NOMO-1 treated with dmso at 0.1 percent for 144 hours (cell line): ENCODE data around the gene C11orf52.
"Not testable (repeated sequence)": the region's sequence is repeated elsewhere in the genome, so short reads cannot be mapped to it uniquely, and the experiment has no call there.

Experiments
- DNase-seq: peaks from one replicate; lab custom pipeline; 2025; ENCODE audit not compliant: unreplicated experiment; lab: John Stamatoyannopoulos, UW

C11orf52 gene

GRCh38 chr11:111912535-111912934 lies 6.2 kb upstream of the C11orf52 start, which contains the start of gene HSPB2:
TSS of gene HSPB2 (plus strand) at chr11:111912734. CDS start at chr11:111912830, 96 bp downstream.
- DNase-seq = no peak

- DNase-seq = no peak
Measured at GRCh38 chr11:111913031-111913861, 5.5 kb upstream of the C11orf52 start.

DNA sequence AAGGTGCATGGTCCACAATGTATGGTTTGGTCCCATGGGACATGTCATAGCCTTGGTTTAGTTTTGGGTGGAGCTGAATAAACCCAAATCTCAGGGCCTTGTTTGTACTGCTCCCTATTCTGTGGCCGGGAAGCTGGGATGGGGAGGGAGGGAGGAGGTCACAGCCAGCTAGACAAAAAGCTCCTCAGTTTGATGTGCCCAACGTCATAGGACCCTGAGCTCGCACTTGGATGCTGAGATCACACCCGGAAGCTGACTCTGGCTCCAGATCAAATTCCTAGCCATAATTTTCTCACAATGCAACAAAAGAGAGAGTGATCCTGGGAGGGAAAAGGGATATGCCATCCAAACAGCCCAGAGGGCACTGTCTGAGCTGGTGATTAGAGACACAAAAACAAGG lies 4.7 kb upstream of the C11orf52 start:
- DNase-seq = no peak

- no peak for DNase-seq
Measured at GRCh38 chr11:111916768-111917167, 1.9 kb upstream of the C11orf52 start.

GRCh38 chr11:111917312-111917711 lies 1.4 kb upstream of the C11orf52 start:
- DNase-seq = no peak

GRCh38 chr11:111917788-111918187 lies 925 bp upstream of the C11orf52 start:
- DNase-seq = no peak

DNA sequence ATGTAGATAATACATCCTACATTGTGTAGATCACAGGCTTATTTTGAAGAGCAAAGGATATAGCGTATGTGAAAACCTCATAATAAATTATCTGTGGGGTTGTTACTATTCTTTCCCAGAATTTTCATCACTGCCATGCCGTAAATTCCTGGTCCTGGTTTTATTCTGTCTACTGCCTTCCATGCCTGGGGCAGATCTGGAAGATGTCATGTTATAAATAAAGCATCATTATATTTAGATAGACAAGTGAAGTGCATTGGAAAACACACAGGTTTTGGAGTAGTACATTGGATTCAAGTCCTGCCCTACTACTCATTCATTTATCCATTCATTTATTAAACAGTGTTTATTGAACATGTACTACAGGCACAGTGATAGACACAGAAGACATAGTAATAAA lies 2.2 kb downstream of the C11orf52 start:
- DNase-seq = no peak

DNA sequence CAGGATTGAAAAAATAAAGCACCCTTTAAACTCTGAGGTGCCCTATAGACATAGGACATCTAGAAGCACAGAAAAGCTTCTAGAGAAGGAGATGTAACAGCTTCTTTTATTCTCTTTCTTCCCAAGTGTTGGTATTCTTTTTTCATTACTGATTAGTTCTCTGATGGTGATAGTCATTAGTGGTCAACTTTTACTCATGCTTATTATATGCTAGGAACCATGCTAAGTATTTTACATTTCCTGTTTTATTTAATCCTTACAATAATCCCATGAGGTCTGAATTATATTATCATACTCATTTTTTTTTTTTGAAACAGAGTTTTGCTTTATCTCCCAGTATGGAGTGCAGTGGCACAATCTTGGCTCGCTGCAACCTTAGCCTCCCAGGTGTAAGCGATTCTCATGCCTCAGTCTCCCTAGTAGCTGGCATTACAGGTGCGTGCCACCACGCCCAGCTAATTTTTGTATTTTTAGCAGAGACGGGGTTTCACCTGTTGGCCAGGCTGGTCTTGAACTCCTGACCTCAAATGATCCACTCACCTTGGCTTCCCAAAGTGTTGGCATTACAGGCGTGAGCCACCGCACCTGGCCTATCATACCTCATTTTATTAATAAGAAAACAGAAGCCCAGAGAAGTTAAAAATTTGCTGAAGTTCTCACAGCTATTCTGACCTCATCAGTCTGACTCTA lies 3.0 kb downstream of the C11orf52 start:
- no peak for DNase-seq

DNA sequence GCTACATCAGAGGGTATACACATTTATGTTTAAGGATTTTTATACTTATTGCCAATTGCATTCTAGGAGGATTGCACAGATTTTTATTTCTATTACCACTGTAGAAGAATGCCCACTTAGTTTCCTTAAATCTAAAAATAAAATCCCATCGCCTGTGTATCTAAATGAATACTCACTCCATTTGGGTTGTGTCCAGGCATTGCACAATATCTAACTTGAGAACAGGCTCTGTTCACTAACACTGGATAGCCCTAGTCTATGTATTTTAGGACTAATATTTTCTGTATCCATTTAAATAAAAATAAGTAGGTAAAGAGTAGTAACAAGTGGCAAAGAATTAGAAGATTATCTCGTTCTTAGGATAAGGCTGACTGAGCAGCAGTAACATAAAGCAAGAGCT lies 4.1 kb downstream of the C11orf52 start:
- DNase-seq = no peak

DNA sequence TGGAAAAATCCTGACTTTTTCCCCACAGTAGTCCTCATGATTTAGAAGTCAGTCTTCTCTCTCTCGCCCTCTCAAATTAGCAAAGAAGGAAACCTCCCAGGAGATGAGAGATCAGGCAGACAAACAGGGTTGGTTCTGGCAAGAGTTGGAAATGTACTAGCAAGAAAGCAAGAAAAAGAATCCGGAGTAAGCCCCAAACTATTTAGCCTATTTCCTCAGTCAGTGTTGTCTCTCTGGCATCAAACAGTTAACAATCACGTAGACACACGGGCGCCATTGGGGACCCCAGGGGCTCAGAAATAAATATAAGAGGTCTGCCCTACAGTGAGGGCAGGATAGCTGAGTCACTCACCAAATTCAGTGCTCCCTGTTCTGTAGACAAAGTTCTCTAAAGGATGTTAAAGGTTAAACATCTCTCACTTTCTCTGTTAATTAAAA lies 4.7 kb downstream of the C11orf52 start:
- DNase-seq = no peak

GRCh38 chr11:111923951-111924350 lies 5.2 kb downstream of the C11orf52 start:
- no peak for DNase-seq

GRCh38 chr11:111925953-111926352 lies 7.2 kb downstream of the C11orf52 start:
- DNase-seq = no peak

GRCh38 chr11:111926505-111927391 lies 8.0 kb downstream of the C11orf52 start:
- DNase-seq = peak; percentile 98

DNA sequence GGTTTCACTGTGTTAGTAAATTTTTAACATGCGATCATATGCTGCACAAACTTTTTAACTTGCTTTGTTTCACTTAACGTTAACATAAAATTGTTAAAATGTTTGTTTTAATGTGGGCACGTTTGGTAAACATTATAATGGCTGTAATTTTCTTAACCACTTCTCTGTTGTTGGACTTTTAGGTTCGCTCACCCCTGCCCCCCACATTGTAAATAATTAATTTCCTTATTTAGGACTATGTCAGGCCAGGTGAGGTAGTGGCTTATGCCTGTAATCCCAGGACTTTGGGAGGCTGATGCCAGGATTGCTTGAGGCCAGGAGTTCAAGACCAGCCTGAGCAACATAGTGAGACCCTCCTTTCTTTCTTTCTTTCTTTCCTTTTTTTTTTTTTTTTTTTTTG lies 11.8 kb downstream of the C11orf52 start:
- no peak for DNase-seq

- no peak for DNase-seq
Measured at GRCh38 chr11:111932611-111932950, 13.9 kb downstream of the C11orf52 start.

GRCh38 chr11:111933176-111933575 lies 14.5 kb downstream of the C11orf52 start:
- not testable (repeated sequence) for DNase-seq

DNA sequence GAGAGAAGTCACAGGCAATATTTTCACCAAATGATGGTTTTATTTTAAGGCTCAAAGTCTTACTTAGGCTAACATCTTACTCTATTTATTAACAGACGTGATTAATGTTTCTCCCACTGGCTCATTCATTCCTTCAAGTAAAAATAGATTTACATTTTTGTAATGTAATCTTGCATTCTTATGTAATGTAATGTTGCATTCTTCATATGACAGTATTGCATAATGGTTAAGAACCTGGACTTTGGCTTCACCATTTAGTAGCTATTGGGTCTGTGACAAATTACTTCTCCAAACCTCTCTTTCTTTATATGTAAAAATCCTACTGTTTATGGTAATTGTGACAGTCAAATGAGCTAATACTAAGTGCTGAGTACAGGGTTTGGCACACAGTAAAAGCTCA lies 15.2 kb downstream of the C11orf52 start:
- peak; percentile 47 for DNase-seq

DNA sequence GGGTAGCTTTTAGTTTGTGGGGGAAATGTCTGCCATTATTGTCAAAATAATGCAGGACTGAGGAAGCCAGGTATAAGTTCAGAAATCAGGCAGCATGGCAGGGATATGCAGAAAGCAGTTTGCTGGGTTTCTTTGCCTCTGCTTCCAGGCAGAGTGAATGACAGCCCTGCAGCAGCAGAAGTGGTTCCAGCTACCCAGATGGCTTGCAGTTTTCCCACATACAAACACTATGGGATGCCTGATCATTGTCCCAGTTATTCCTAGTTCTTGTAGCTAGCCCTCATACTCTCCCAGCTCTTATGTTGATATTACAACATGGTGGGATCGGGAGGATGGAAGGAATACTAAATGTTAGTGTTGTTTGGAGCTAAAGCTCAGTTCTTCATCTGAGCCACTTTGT lies 15.6 kb downstream of the C11orf52 start:
- no peak for DNase-seq

- no peak for DNase-seq
Measured at GRCh38 chr11:111935317-111936039, 16.8 kb downstream of the C11orf52 start.

DNA sequence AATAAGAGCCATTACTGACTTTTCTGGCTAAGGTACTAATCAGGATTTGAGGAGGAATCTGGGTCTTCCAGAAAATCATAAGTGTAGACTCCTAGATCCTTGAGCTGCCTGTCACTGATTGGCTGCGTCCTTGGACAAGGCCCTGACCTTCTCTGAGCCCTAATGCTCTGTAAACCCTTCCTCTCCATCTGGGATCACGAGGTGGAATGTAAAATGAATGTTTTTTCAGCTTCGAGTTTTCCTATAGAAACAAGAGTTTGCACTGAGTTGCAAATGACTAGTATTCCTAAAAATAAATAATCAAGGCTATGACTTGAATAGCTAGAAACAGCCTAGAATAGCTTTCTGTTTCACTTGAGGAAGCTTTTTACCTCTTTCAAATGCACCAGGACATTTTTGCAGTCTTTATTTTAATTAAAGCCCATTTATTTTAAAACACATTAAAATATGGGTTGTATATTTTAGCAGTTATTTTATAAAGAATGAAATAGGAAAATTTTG lies 17.4 kb downstream of the C11orf52 start:
- no peak for DNase-seq

- DNase-seq = no peak
Measured at GRCh38 chr11:111937461-111937769, 18.7 kb downstream of the C11orf52 start.
